ENCODE results near the gene NKD1. TPM values are rescaled to one million over a fixed set of nuclear protein-coding genes. Genes with fewer than 3 reads are reported as not detected.

The NKD1 gene
- total and polyA plus RNA-seq, 2 donors (not counting 1 experiment from before 2014, with no cell fraction given) = 0.16 to 1.9 TPM

DNA sequence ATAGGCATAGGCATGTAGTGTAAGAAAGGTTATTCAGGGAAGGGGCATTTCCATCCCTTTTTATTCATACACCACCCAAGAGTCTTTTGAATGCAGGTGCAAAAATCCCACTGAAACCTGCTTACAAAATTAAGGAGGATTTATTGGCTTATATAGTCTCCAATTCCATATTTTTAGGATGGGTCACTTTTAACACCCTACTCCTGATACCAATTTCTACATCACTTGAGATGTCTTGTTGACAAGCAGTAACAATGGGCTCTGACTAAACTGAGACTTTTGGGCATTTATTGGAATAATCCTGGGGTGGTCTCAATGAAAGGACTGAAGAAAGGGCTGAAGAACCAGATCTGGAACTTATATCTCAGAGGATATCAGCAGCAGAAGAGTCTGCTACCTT, 18.9 kb upstream of the NKD1 start:
- Histone ChIP-seq H3K9ac (ENCODE audit: low read length) (no peak overlapping the region), H3K4me1 (ENCODE audit: control insufficient read depth in 2 of 2, insufficient read depth in 2 of 2, low read length in 2 of 2) (no peaks in the 10 kb centered on the region), H2AFZ (ENCODE audit: insufficient read depth, low read depth, low read length, poor library complexity, severe bottlenecking) (no peak overlapping the region), H3K9me3 (ENCODE audit: control extremely low read depth in 1 of 3, control insufficient read depth in 2 of 3, insufficient read depth in 1 of 3, low read length in 2 of 3) (peaks cover 0 to 7% (median 4%) of the 10 kb centered on the region in 3 donors), H3K79me2 (ENCODE audit: control insufficient read depth, insufficient read depth, low read length) (no peaks in the 10 kb centered on the region), H3K4me3 (ENCODE audit: control extremely low read depth in 1 of 5, extremely low read depth in 1 of 5, insufficient read depth in 1 of 5, low read depth in 2 of 5, low read length in 4 of 5) (no peak overlapping the region), H4K20me1 (ENCODE audit: control insufficient read depth, insufficient read depth, low read length, poor library complexity, severe bottlenecking) (no peaks in the 10 kb centered on the region), H3K36me3 (replicated peaks in 1 of 2; ENCODE audit: control extremely low read depth in 1 of 2, control insufficient read depth in 1 of 2, extremely low read depth in 1 of 2, insufficient read depth in 2 of 2, low read length in 1 of 2) (no peaks in the 10 kb centered on the region), H3K27ac (ENCODE audit: low read length in 2 of 2) (no peak overlapping the region), H3K4me2 (replicated peaks; ENCODE audit: low read depth, low read length, poor library complexity, severe bottlenecking) (no peak overlapping the region), H3K27me3 (replicated peaks in 1 of 4; ENCODE audit: control extremely low read depth in 1 of 4, control insufficient read depth in 3 of 4, insufficient read depth in 4 of 4, low read length in 3 of 4) (peaks cover 0 to 24% (median 3%) of the 10 kb centered on the region in 4 experiments)
- Mint-ChIP-seq H3K9me3 (ENCODE audit: insufficient read depth) (peaks cover 2% of the 10 kb centered on the region), H3K4me1 (no peaks in the 10 kb centered on the region), H3K27me3 (peaks cover 45% of the 10 kb centered on the region), H3K4me3 (no peak overlapping the region), H3K27ac (no peak overlapping the region)
- ChIA-PET CTCF (no interaction called here), POLR2A (no interaction called here)
- ATAC-seq (ENCODE audit: low read depth) (no peak), DNase-seq (no peak)
- TF ChIP-seq, protein P1, sequence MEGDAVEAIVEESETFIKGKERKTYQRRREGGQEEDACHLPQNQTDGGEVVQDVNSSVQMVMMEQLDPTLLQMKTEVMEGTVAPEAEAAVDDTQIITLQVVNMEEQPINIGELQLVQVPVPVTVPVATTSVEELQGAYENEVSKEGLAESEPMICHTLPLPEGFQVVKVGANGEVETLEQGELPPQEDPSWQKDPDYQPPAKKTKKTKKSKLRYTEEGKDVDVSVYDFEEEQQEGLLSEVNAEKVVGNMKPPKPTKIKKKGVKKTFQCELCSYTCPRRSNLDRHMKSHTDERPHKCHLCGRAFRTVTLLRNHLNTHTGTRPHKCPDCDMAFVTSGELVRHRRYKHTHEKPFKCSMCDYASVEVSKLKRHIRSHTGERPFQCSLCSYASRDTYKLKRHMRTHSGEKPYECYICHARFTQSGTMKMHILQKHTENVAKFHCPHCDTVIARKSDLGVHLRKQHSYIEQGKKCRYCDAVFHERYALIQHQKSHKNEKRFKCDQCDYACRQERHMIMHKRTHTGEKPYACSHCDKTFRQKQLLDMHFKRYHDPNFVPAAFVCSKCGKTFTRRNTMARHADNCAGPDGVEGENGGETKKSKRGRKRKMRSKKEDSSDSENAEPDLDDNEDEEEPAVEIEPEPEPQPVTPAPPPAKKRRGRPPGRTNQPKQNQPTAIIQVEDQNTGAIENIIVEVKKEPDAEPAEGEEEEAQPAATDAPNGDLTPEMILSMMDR (IDR thresholded peaks at IDR 0.05) = no peak
- no peak for TF ChIP-seq EZH2 (IDR thresholded peaks at IDR 0.05; ENCODE audit: borderline replicate concordance, insufficient read depth, low read depth, low read length, poor library complexity, severe bottlenecking)
- intact Hi-C loops (cut with micrococcal nuclease) = no loop called here

DNA sequence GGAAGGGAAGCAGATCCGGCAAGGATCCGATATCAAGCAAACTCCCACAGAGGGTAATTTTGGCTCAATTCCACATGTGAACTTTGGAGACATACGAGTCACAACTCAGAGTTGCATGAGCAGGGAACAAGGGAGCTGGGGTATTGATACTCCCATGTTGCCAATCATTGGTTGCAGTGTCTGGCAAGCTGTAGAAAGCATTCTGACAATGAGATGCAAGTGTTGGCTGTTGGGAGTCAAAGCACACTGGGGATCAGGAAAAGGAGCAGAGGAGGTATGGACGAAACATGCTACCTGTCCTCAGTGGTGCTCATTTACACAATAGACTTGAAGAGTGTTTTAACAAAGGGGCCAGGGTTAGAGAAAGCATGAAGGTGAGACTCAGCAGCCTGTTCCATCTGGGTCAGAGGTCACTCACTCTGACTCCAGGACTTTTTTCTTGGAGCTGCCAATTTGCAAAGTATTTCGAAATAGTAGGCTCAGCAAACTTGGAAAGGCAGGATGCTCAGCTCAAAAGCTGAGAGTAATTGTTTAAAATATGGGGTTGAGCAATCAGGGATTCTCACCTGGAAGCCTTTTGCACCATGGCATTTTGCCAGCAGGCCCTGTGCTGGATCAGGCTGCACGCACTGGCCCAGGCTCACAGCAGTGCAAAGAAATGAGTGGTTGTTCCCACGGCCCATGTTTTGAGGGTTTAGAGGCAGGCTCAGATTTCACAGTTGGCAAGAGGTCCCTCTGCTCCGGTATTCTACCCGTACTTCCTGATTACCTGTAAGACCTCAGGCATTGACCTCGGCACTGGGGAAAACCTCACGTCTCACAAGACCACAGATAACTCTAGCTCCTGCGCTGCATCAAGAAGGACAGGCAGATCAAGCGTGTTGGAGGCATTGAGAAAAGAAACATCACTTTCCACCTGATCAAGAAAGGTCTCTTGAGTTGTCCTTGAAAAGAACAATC, 17.6 kb upstream of the NKD1 start:
- WGBS (ENCODE audit: insufficient coverage) = 96% methylated on average over 11 of the region's 13 CpGs
- POLR2A ChIA-PET = no interaction called here
- intact Hi-C loops (cut with micrococcal nuclease) = no loop called here

More for the DNA sequence above, 17.6 kb upstream of the NKD1 start:
- H3K36me3 ChIP-seq (replicated peaks in 1 of 2; ENCODE audit: control extremely low read depth in 1 of 2, control insufficient read depth in 1 of 2, extremely low read depth in 1 of 2, insufficient read depth in 2 of 2, low read length in 1 of 2) = no peaks in the 10 kb centered on the region
- H3K27ac ChIP-seq (ENCODE audit: low read length in 2 of 2) = no peak overlapping the region
- no peak for TF ChIP-seq EZH2 (IDR thresholded peaks at IDR 0.05; ENCODE audit: borderline replicate concordance, insufficient read depth, low read depth, low read length, poor library complexity, severe bottlenecking)
- TF ChIP-seq, protein P1 (IDR thresholded peaks at IDR 0.05) = no peak
- Mint-ChIP-seq H3K4me1 (no peaks in the 10 kb centered on the region), H3K9me3 (ENCODE audit: insufficient read depth) (peaks cover 2% of the 10 kb centered on the region), H3K27ac (no peak overlapping the region), H3K27me3 (peaks cover 41% of the 10 kb centered on the region), H3K4me3 (no peak overlapping the region)
- H3K79me2 ChIP-seq (ENCODE audit: control insufficient read depth, insufficient read depth, low read length) = no peaks in the 10 kb centered on the region
- DNase-seq (no peak), ATAC-seq (ENCODE audit: low read depth) (no peak)
- H3K27me3 ChIP-seq (replicated peaks in 1 of 4; ENCODE audit: control extremely low read depth in 1 of 4, control insufficient read depth in 3 of 4, insufficient read depth in 4 of 4, low read length in 3 of 4) = peaks cover 0 to 24% (median 3%) of the 10 kb centered on the region in 4 experiments
- peaks cover 0 to 11% (median 7%) of the 10 kb centered on the region in 3 donors for H3K9me3 ChIP-seq (ENCODE audit: control extremely low read depth in 1 of 3, control insufficient read depth in 2 of 3, insufficient read depth in 1 of 3, low read length in 2 of 3)
- no peak overlapping the region for H2AFZ ChIP-seq (ENCODE audit: insufficient read depth, low read depth, low read length, poor library complexity, severe bottlenecking)
- no peaks in the 10 kb centered on the region for H4K20me1 ChIP-seq (ENCODE audit: control insufficient read depth, insufficient read depth, low read length, poor library complexity, severe bottlenecking)
- H3K4me2 ChIP-seq (replicated peaks; ENCODE audit: low read depth, low read length, poor library complexity, severe bottlenecking) = no peak overlapping the region
- no peaks in the 10 kb centered on the region for H3K4me1 ChIP-seq (ENCODE audit: control insufficient read depth in 2 of 2, insufficient read depth in 2 of 2, low read length in 2 of 2)
- CTCF ChIA-PET = no interaction called here
- no peak overlapping the region for H3K4me3 ChIP-seq (ENCODE audit: control extremely low read depth in 1 of 5, extremely low read depth in 1 of 5, insufficient read depth in 1 of 5, low read depth in 2 of 5, low read length in 4 of 5)
- no peak overlapping the region for H3K9ac ChIP-seq (ENCODE audit: low read length)
